Measurements from ENCODE around the gene LETM1. TPM values are rescaled to one million over a fixed set of nuclear protein-coding genes. Genes with fewer than 3 reads are reported as not detected.
A peak's percentile ranks its signal among the peaks of the same experiment; 100 is the strongest.

LETM1 gene
- total and polyA plus RNA-seq, 2 of the 13 experiments (the other 11 are each of a cell fraction or from before 2014, with no cell fraction given): 9.7 to 41.6 TPM

- TF ChIP-seq, protein P1, sequence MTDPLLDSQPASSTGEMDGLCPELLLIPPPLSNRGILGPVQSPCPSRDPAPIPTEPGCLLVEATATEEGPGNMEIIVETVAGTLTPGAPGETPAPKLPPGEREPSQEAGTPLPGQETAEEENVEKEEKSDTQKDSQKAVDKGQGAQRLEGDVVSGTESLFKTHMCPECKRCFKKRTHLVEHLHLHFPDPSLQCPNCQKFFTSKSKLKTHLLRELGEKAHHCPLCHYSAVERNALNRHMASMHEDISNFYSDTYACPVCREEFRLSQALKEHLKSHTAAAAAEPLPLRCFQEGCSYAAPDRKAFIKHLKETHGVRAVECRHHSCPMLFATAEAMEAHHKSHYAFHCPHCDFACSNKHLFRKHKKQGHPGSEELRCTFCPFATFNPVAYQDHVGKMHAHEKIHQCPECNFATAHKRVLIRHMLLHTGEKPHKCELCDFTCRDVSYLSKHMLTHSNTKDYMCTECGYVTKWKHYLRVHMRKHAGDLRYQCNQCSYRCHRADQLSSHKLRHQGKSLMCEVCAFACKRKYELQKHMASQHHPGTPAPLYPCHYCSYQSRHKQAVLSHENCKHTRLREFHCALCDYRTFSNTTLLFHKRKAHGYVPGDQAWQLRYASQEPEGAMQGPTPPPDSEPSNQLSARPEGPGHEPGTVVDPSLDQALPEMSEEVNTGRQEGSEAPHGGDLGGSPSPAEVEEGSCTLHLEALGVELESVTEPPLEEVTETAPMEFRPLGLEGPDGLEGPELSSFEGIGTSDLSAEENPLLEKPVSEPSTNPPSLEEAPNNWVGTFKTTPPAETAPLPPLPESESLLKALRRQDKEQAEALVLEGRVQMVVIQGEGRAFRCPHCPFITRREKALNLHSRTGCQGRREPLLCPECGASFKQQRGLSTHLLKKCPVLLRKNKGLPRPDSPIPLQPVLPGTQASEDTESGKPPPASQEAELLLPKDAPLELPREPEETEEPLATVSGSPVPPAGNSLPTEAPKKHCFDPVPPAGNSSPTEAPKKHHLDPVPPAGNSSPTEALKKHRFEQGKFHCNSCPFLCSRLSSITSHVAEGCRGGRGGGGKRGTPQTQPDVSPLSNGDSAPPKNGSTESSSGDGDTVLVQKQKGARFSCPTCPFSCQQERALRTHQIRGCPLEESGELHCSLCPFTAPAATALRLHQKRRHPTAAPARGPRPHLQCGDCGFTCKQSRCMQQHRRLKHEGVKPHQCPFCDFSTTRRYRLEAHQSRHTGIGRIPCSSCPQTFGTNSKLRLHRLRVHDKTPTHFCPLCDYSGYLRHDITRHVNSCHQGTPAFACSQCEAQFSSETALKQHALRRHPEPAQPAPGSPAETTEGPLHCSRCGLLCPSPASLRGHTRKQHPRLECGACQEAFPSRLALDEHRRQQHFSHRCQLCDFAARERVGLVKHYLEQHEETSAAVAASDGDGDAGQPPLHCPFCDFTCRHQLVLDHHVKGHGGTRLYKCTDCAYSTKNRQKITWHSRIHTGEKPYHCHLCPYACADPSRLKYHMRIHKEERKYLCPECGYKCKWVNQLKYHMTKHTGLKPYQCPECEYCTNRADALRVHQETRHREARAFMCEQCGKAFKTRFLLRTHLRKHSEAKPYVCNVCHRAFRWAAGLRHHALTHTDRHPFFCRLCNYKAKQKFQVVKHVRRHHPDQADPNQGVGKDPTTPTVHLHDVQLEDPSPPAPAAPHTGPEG (CRISPR knock-in tag; IDR thresholded peaks at IDR 0.05): no peak
- TF ChIP-seq HNRNPLL (IDR thresholded peaks at IDR 0.05; ENCODE audit: low read depth, low read length, poor library complexity, severe bottlenecking) (no peak), NR0B2 (CRISPR knock-in tag; IDR thresholded peaks at IDR 0.05) (no peak), ZMYM3 (CRISPR knock-in tag; IDR thresholded peaks at IDR 0.05) (peak; percentile 97), CHD4 (IDR thresholded peaks at IDR 0.05; ENCODE audit: borderline replicate concordance, low read length) (0 out of 2 replicates have a peak, but pooled peaks have one; percentile 33), GZF1 (CRISPR knock-in tag; IDR thresholded peaks at IDR 0.05) (no peak), ISX (CRISPR knock-in tag; conservative IDR thresholded peaks at IDR 0.05) (0 out of 2 replicates have a peak, but pooled peaks have one; percentile 65), PPARG (CRISPR knock-in tag; conservative IDR thresholded peaks at IDR 0.05) (0 out of 2 replicates have a peak, but pooled peaks have one; percentile 7), NFKBIZ (CRISPR knock-in tag; IDR thresholded peaks at IDR 0.05) (no peak), MTF1 (CRISPR knock-in tag; IDR thresholded peaks at IDR 0.05) (no peak), ZNF816 (CRISPR knock-in tag; IDR thresholded peaks at IDR 0.05; ENCODE audit: borderline replicate concordance) (no peak), MLXIP (CRISPR knock-in tag; IDR thresholded peaks at IDR 0.05; ENCODE audit: borderline replicate concordance) (no peak), MLLT10 (CRISPR knock-in tag; IDR thresholded peaks at IDR 0.05) (no peak), REL (CRISPR knock-in tag; conservative IDR thresholded peaks at IDR 0.05) (no peak), KDM1A (CRISPR knock-in tag; IDR thresholded peaks at IDR 0.05) (peak; percentile 80; the same call in 1 of the 2 replicates), ZNF790 (CRISPR knock-in tag; IDR thresholded peaks at IDR 0.05; ENCODE audit: borderline replicate concordance) (no peak), KAT7 (CRISPR knock-in tag; IDR thresholded peaks at IDR 0.05; ENCODE audit: borderline replicate concordance) (no peak), NPAS2 (CRISPR knock-in tag; IDR thresholded peaks at IDR 0.05; ENCODE audit: borderline replicate concordance) (no peak), TCF12 (IDR thresholded peaks at IDR 0.05) (no peak), TCF12 (CRISPR knock-in tag; IDR thresholded peaks at IDR 0.05) (no peak), RBAK (CRISPR knock-in tag; IDR thresholded peaks at IDR 0.05) (no peak), SYNCRIP (IDR thresholded peaks at IDR 0.05; ENCODE audit: insufficient read depth, low read depth, low read length) (no peak)
These were observed 77.9 kb downstream of the LETM1 start (continued) for GRCh38 chr4:1777822-1778641.
